Neural progenitor cell (in vitro differentiated cells): ENCODE measurements around the gene SPTA1. TPM values are rescaled to one million over a fixed set of nuclear protein-coding genes. Genes with fewer than 3 reads are reported as not detected.
"Not testable (repeated sequence)": the region's sequence is repeated elsewhere in the genome, so short reads cannot be mapped to it uniquely, and the experiment has no call there.

Experiments used
- DNase-seq: peaks from one replicate; pipeline ENCODE4 v3.0.0-alpha.2; 2016; ENCODE audit warnings: low spot score
- H2AFZ ChIP-seq: fragments of 200-600 bp; sonication (generic); replicated peaks from 2 replicates; pipeline ENCODE4 v1.6.1; 2016; ENCODE audit warnings: antibody characterized with exemption
- H3F3A ChIP-seq: fragments of 200-600 bp; sonication (generic); 2 replicates; pipeline ENCODE4 v1.6.1; 2016; ENCODE audit warnings: antibody characterized with exemption, low read depth
- H3K27ac ChIP-seq: fragments of 200-600 bp; sonication (generic); 2 replicates; pipeline ENCODE4 v1.5.1; 2016; ENCODE audit warnings: mild to moderate bottlenecking
- H3K27me3 ChIP-seq: fragments of 200-600 bp; sonication (generic); 2 replicates; pipeline ENCODE4 v1.6.1; 2016; ENCODE audit warnings: mild to moderate bottlenecking, moderate library complexity
- H3K36me3 ChIP-seq: fragments of 200-600 bp; sonication (generic); 2 replicates; pipeline ENCODE4 v1.5.1; 2016
- H3K4me1 ChIP-seq: fragments of 200-600 bp; sonication (generic); 2 replicates; pipeline ENCODE4 v1.6.1; 2016; ENCODE audit warnings: mixed run types
- H3K4me2 ChIP-seq: fragments of 200-600 bp; sonication (generic); 2 replicates; pipeline ENCODE4 v1.6.1; 2016
- H3K4me3 ChIP-seq: fragments of 200-600 bp; sonication (generic); 2 replicates; pipeline ENCODE4 v1.5.1; 2016
- H3K79me2 ChIP-seq: fragments of 200-600 bp; sonication (generic); 2 replicates; pipeline ENCODE4 v1.6.1; 2016; ENCODE audit warnings: low read depth
- H3K9ac ChIP-seq: fragments of 200-600 bp; sonication (generic); 2 replicates; pipeline ENCODE4 v1.6.1; 2016
- H3K9me3 ChIP-seq: fragments of 200-600 bp; sonication (generic); 2 replicates; pipeline ENCODE4 v1.5.1; 2016; ENCODE audit warnings: low read depth
- H4K20me1 ChIP-seq: fragments of 200-600 bp; sonication (generic); 2 replicates; pipeline ENCODE4 v1.6.1; 2016; ENCODE audit warnings: low read depth
- H3K27ac Mint-ChIP-seq: 3 replicates; pipeline ENCODE4 v1.8.0; 2021; ENCODE audit warnings: mixed read lengths
- H3K27me3 Mint-ChIP-seq: 2 replicates; pipeline ENCODE4 v1.8.0; 2022; ENCODE audit warnings: low read depth, mild to moderate bottlenecking, inconsistent platforms, moderate library complexity, mixed read lengths; ENCODE audit not compliant: insufficient read depth
- H3K36me3 Mint-ChIP-seq: 3 replicates; pipeline ENCODE4 v1.8.0; 2021; ENCODE audit warnings: mixed read lengths
- H3K4me1 Mint-ChIP-seq: 3 replicates; pipeline ENCODE4 v1.8.0; 2021; ENCODE audit warnings: mixed read lengths
- H3K4me3 Mint-ChIP-seq: 3 replicates; pipeline ENCODE4 v1.8.0; 2021; ENCODE audit warnings: mild to moderate bottlenecking, moderate library complexity, mixed read lengths
- H3K9me3 Mint-ChIP-seq: 3 replicates; pipeline ENCODE4 v1.8.0; 2020; ENCODE audit warnings: mixed read lengths
- CTCF ChIP-seq: fragments of 200-600 bp; sonication (generic); IDR thresholded peaks from 2 replicates; pipeline ENCODE4 v1.5.1; 2017; ENCODE audit warnings: antibody characterized with exemption, mild to moderate bottlenecking
- EZH2 ChIP-seq: fragments of 200-600 bp; sonication (generic); IDR thresholded peaks from 2 replicates; pipeline ENCODE4 v1.6.1; 2017; ENCODE audit warnings: antibody characterized with exemption, mild to moderate bottlenecking, moderate library complexity
- EZH2phosphoT487 ChIP-seq: fragments of 200-600 bp; sonication (generic); IDR thresholded peaks from 2 replicates; pipeline ENCODE4 v1.6.1; 2017; ENCODE audit warnings: antibody characterized with exemption
- total RNA-seq: library from RNA; depleted of rRNA; stranded (reverse); fragments of >200 nt; gene quantifications from 2 replicates; pipeline ENCODE4 v1.2.3, GENCODE V29; 2015; ENCODE audit warnings: low replicate concordance

The SPTA1 gene
- total RNA-seq, 1 donor from 2014 or later = not detected

DNA sequence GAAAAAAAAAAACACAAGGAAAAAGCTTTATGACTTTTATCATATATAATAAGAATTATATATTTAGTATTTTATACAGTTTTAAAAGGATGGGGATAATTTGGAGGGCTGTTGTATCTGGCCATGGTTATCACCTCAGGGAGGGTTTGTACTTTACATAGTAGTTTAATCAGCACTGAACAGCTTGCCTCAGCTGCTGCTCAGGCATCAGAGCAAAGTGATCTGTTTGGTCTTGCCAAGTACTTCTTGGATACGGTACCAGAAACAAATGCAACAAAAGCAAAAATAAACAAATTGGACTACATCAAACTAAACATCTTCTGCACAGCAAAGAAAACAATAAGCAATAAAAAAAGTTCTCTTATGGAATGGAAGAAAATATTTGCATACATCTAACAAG, 2.6 kb upstream of the SPTA1 start:
- Mint-ChIP-seq H3K36me3 (no peaks in the 10 kb centered on the region), H3K4me1 (no peaks in the 10 kb centered on the region), H3K27ac (no peak overlapping the region), H3K27me3 (peaks cover 6% of the 10 kb centered on the region), H3K9me3 (no peaks in the 10 kb centered on the region), H3K4me3 (no peak overlapping the region)
- Histone ChIP-seq H3K79me2 (no peaks in the 10 kb centered on the region), H3K27ac (no peak overlapping the region), H3K9ac (no peak overlapping the region), H4K20me1 (no peaks in the 10 kb centered on the region), H3K4me3 (no peak overlapping the region), H3F3A (no peaks in the 10 kb centered on the region), H3K36me3 (no peaks in the 10 kb centered on the region), H3K27me3 (no peaks in the 10 kb centered on the region), H3K4me2 (no peak overlapping the region), H2AFZ (no peak overlapping the region), H3K4me1 (no peaks in the 10 kb centered on the region), H3K9me3 (no peaks in the 10 kb centered on the region)
- no peak for DNase-seq
- no peak for TF ChIP-seq EZH2
- TF ChIP-seq CTCF = no peak
- TF ChIP-seq EZH2phosphoT487 = no peak

DNA sequence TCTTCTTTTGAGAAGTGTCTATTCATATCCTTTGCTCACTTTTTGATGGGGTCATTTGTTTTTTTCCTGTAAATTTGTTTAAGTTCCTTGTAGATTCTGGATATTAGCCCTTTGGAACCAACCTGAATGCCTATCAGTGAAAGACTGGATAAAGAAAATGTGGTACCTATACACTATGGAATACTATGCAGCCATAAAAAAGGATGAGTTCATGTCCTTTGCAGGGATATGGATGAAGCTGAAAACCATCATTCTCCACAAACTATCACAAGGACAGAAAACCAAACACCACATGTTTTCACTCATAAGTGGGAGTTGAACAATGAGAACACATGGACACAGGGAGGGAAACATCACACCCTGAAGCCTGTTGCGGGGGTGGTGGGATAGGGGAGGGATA, 1.8 kb upstream of the SPTA1 start:
- H3K36me3 Mint-ChIP-seq, DNase-seq: not testable (repeated sequence)

DNA sequence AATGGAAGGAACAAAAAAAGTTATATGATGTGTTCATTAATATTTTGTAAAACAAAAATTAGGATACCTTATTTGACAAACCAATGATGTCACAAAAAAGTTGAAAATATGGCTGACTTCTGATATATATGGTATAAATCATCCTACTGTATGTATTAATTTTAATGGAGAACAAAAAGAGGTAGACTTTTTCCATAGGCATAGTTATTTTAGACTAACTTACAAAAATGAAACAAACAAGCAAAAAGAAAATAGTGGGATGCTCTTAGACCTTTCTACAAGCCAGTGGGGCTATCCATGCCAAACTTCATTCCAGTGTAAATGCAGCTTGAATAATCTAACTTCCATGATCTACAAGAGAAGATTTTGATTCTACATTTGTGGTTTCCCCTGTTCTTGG, 522 bp upstream of the SPTA1 start:
- Histone ChIP-seq H3K4me3 (no peak overlapping the region), H2AFZ (no peak overlapping the region), H3K27ac (no peak overlapping the region), H3K4me2 (no peak overlapping the region), H3K27me3 (no peaks in the 10 kb centered on the region), H3K9ac (no peak overlapping the region), H3K79me2 (no peaks in the 10 kb centered on the region), H3K36me3 (no peaks in the 10 kb centered on the region), H3F3A (no peaks in the 10 kb centered on the region), H3K4me1 (no peaks in the 10 kb centered on the region), H3K9me3 (no peaks in the 10 kb centered on the region), H4K20me1 (no peaks in the 10 kb centered on the region)
- Mint-ChIP-seq H3K9me3 (no peaks in the 10 kb centered on the region), H3K27me3 (peaks cover 6% of the 10 kb centered on the region), H3K4me1 (no peaks in the 10 kb centered on the region), H3K4me3 (no peak overlapping the region), H3K27ac (no peak overlapping the region), H3K36me3 (no peaks in the 10 kb centered on the region)
- DNase-seq = no peak
- no peak for TF ChIP-seq EZH2phosphoT487
- no peak for TF ChIP-seq EZH2
- TF ChIP-seq CTCF = no peak

More for the DNA sequence above, 1.8 kb upstream of the SPTA1 start:
- not testable (repeated sequence) for H3F3A ChIP-seq, H3K36me3 ChIP-seq, H4K20me1 ChIP-seq, H3K9me3 ChIP-seq, H3K27ac Mint-ChIP-seq, H3K27me3 ChIP-seq, H3K4me3 ChIP-seq, H3K4me3 Mint-ChIP-seq, H3K79me2 ChIP-seq, H3K4me2 ChIP-seq, H3K4me1 ChIP-seq, H3K9ac ChIP-seq, H2AFZ ChIP-seq, H3K9me3 Mint-ChIP-seq, H3K4me1 Mint-ChIP-seq, H3K27ac ChIP-seq, H3K27me3 Mint-ChIP-seq

- Histone ChIP-seq H4K20me1 (no peaks in the 10 kb centered on the region), H3K4me2 (no peak overlapping the region), H2AFZ (no peak overlapping the region), H3K36me3 (no peaks in the 10 kb centered on the region), H3F3A (no peaks in the 10 kb centered on the region), H3K27ac (no peak overlapping the region), H3K4me1 (no peaks in the 10 kb centered on the region), H3K9ac (no peak overlapping the region), H3K9me3 (no peaks in the 10 kb centered on the region), H3K4me3 (no peak overlapping the region), H3K27me3 (no peaks in the 10 kb centered on the region), H3K79me2 (no peaks in the 10 kb centered on the region)
- Mint-ChIP-seq H3K9me3 (no peaks in the 10 kb centered on the region), H3K4me1 (no peaks in the 10 kb centered on the region), H3K27me3 (peaks cover 3% of the 10 kb centered on the region), H3K36me3 (no peaks in the 10 kb centered on the region), H3K4me3 (no peak overlapping the region), H3K27ac (no peak overlapping the region)
- DNase-seq = no peak
- TF ChIP-seq EZH2 (no peak), CTCF (no peak), EZH2phosphoT487 (no peak)
These were observed 1.4 kb downstream of the SPTA1 start for GRCh38 chr1:158685085-158685484.
